Stimulated activated CD8-positive, alpha-beta memory T cell treated with anti-CD3 and anti-CD28 coated beads, Interleukin-7, amount 100 ng/mL, for 24 hours (primary cell): ENCODE data around the gene PRPS1.
"Not testable (repeated sequence)": the region's sequence is repeated elsewhere in the genome, so short reads cannot be mapped to it uniquely, and the experiment has no call there.

ENCODE experiments used
- DNase-seq: peaks from one replicate; pipeline ENCODE4 v3.0.0-alpha.2; 2020; ENCODE audit warnings: low read depth

PRPS1 gene

DNA sequence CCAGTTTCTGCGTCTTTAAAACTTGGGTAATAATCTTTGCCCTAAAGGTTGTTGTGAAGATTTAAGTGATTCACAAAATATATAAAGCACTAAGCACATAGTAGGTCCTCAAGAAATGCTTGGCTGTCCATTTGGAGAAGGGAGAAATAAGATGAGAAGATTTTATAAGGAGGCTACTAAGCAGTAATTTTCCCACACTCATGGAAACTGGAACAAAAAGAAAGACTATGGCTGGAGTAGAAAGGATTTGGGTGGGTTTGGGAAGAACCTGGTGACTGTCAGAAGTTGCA lies 47.0 kb downstream of the PRPS1 start:
- no peak for DNase-seq

DNA sequence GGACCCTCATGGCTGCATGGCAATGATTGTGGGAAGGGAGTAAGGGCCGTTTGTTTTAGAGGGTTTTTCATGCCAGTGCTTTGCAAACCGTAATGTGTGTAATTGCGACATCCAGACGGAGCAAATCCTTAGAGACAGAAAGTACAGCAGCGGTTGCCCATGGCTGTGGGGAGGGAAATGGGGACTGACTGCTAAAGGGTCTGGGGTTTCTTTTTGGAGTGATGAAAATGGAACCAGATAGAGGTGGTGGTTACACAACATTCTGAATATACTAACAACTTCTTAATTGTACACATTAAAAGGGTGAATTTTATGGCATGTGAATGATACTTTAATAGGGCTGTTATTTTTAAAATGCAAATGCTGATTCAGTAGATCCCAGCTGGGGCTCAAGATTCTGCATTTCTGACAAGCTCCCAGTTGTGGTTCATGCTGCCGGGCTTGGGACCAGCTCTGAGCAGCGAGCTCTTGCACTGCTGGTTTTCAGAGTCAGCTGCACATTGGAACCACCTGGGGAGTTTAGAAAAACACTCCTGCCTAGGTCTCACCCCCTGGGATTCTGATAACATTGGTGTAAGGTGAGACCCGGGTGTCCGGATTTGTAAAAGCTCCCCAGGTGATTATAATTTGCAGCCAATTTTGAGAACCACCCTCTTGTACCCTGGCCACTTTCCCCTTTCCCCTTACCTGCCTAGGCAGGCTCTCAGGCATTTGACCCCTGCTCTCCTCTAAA lies 47.7 kb downstream of the PRPS1 start:
- no peak for DNase-seq

DNA sequence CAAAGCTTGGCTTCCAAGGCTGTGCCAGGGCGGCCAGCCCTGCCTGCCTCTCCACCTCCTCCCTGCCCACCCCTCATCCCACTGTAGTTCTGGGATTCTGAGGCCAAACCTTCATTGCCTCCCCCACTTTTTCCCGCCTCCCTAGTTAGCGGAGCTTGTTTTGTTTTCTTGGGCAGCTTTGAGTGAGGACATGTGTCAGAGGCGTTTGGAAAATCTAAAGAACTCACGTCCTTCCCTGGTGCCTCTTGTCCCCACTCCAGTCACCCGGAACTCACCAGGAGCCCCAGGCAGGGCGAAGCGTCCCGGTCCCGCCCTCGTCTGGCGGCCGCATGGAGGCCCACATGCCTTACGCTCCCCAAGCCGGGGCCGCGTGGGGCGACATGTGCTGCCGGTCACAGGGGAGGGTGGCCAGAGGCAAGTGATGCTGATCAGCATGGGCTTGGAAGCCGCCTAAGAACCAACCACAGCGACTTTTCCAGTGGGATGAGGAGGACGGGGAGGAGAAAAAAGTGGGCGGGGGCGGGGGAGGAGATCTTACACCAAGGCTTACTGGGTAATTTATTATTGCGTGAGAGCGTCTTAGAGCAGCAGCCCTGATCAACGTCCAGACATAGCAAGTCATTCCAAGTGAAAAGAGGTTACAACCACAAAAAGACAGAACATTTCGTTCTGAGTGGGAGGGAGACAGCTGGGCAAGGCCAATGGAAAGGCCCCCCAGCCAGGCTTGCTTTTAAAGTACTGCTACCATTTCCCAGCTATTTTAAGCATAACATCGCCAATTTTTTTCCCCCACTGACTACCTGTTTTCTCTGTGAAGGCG lies 48.5 kb downstream of the PRPS1 start:
- no peak for DNase-seq

DNA sequence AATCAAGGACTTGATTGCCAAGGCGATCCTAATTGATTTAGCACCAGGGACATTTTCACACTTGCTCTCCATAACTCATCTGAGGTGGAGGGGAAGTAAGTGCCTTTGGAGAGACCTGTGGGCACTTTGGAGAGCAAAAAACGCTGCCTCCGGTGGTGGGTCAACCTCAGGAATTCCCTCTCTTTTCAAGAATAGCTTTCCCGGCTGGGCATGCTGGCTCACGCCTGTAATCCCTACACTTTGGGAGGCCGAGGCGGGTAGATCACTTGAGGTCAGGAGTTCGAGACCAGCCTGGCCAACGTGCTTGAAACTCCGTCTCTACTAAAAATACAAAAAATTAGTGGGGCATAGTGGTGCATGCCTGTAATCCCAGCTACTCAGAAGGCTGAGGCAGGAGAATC lies 49.2 kb downstream of the PRPS1 start:
- no peak for DNase-seq

- no peak for DNase-seq
These were observed 49.6 kb downstream of the PRPS1 start for GRCh38 chrX:107677909-107678308.

- peak; percentile 37 for DNase-seq
These were observed 50.8 kb downstream of the PRPS1 start for GRCh38 chrX:107678957-107679740.

- DNase-seq, result no peak
These were observed 53.9 kb downstream of the PRPS1 start for GRCh38 chrX:107682256-107682655.

GRCh38 chrX:107683124-107683895 lies 55.0 kb downstream of the PRPS1 start:
- DNase-seq, result no peak

GRCh38 chrX:107683931-107684330 lies 55.6 kb downstream of the PRPS1 start:
- DNase-seq, result no peak

DNA sequence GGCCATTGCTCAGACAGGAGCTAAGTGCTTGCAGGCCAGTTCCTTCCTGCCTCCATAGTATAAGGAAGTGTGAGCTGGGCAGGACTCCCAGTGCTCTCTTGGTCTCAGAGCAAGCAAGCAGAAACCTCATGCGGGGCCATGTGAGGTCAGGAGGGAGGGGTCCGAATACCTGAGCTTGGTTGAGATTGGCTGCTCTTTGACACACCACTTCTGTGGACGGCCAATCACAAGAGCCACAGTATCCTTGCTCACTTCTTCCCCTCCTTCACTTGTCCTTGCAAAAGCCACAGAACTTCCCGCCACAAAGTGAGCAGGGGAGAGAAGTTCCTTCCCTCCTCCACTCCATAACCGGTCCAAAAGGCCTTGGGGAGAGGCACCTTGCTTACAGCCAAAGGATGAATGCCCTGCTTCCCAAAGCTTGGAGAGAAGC lies 56.7 kb downstream of the PRPS1 start:
- DNase-seq, result no peak

DNA sequence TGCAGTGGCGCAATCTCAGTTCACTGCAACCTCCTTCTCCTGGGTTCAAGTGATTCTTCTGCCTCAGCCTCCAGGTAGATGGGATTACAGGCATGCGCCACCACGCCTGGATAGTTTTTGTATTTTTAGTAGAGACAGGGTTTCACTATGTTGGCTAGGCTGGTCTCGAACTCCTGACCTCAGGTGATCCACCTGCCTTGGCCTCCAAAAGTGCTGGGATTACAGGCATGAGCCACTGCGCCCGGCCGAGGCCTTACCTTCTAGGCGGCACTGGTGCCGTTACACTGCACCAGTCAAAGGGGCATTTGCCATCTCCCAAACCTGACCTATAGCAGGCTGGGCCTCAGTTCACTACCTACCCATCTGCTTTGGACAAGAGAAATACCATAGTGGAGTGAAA lies 57.3 kb downstream of the PRPS1 start:
- DNase-seq, result not testable (repeated sequence)

DNA sequence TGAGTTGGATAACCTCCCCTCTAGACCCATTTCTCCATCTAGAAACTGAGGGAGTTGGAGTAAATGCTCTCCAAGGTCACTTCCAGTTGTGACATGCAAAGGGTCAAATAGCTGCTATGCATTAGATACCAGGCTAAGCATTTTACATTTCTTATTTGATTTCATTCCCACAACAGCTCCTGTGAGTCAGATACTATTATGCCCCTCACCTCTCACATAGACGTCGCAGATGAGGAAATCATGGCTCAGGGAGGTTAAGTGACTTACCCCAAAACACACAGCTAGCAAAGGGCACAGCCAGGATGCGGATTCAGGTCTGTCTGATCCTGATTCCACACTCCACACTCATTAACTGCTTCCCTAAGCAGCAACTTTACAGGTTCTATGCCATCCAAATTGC lies 57.7 kb downstream of the PRPS1 start:
- no peak for DNase-seq

DNA sequence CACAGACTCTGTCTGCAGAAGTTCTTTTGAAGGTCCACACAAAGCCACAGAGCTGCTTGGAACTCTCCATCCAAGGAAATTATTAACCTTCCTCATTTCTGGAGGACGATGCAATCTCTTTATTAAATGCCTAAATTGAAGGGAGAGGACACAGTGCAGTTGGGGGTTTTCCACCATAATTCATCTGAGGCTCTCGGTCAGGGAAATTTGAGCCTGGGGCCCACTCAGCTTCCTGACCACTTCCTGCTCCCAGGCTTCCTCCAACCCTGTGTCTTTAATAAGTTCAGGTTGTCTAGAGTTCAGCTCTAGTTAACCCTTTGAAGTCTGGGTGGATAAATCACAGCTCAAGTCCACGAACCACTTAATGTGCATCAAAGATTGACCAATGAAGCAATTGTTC lies 58.5 kb downstream of the PRPS1 start:
- no peak for DNase-seq

DNA sequence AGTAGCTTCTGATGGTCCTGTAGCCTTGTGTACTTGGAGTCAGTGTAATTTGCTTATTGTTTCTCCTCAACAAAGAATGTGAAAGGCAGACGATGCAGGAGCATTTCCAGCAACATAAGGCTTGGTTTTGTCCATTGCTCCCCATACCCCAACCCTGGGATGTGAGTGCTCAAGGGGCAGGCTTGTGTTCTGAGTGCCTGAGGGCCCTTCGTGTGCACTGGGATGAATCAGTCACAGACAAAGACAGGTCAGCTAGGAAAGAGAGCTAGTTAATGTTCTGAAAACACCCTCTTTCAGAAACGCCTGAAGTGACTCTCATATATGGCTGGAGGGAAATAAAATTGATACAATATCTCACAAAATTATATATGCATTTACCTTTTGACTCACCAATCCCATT lies 59.1 kb downstream of the PRPS1 start:
- no peak for DNase-seq

GRCh38 chrX:107691024-107691448 lies 62.7 kb downstream of the PRPS1 start:
- DNase-seq, result no peak

- DNase-seq, result no peak
These were observed 71.3 kb downstream of the PRPS1 start for GRCh38 chrX:107699616-107700015.

- DNase-seq, result no peak
These were observed 72.0 kb downstream of the PRPS1 start for GRCh38 chrX:107700317-107700774.
